B cell (primary cell): ENCODE measurements around the gene NDUFB10. TPM values are rescaled to one million over a fixed set of nuclear protein-coding genes. Genes with fewer than 3 reads are reported as not detected.

Source experiments
- ATAC-seq: fragments of 200-7000 bp; cut with Tn5 transposase; one replicate; pipeline ENCODE4 v1.10.0; 2021; ENCODE audit warnings: low read depth, mild to moderate bottlenecking, moderate number of reproducible peaks, moderate library complexity
- CTCF ChIA-PET: fragments of 350-600 bp; sonication (Branson Sonifier 250); formaldehyde crosslinking; loops from one replicate; lab custom pipeline; 2021; ENCODE audit warnings: antibody characterized with exemption, inconsistent platforms; lab: Charles Lee
- POLR2A ChIA-PET: fragments of 350-600 bp; sonication (Branson Sonifier 250); formaldehyde crosslinking; loops from one replicate; lab custom pipeline; 2021; ENCODE audit warnings: antibody characterized with exemption; lab: Charles Lee
- DNase-seq: peaks from one replicate; pipeline ENCODE4 v3.0.0; 2013
- H2AFZ ChIP-seq: 2 replicates; pipeline ENCODE4 v1.6.1; 2012; ENCODE audit warnings: mild to moderate bottlenecking, low read depth, low read length; ENCODE audit not compliant: insufficient read depth, poor library complexity, severe bottlenecking
- H3K27ac ChIP-seq, 2 donors: 1 replicate in 1 of 2; 2 replicates in 1 of 2; pipeline ENCODE4 v1.5.1; 2012 to 2013; ENCODE audit warnings: low read length in 2 of 2, mild to moderate bottlenecking in 2 of 2, moderate library complexity in 1 of 2
- H3K27me3 ChIP-seq, 4 experiments: fragments of 200-600 bp in 1 of 4; sonication (generic) in 1 of 4; replicated peaks in 1 of 4; 1 replicate in 2 of 4; 2 replicates in 2 of 4; pipeline versions ENCODE4 v1.6.1 to v1.7.0; 2013 to 2016; ENCODE audit warnings: low read length in 3 of 4, mild to moderate bottlenecking in 2 of 4, mixed read lengths in 1 of 4, moderate library complexity in 1 of 4; ENCODE audit not compliant: insufficient read depth in 4 of 4, control insufficient read depth in 3 of 4; ENCODE audit errors: control extremely low read depth in 1 of 4
- H3K36me3 ChIP-seq, 2 experiments: replicated peaks in 1 of 2; 1 replicate in 1 of 2; 2 replicates in 1 of 2; pipeline versions ENCODE4 v1.6.1 to v1.7.1; 2013; ENCODE audit warnings: low read length in 1 of 2; ENCODE audit not compliant: insufficient read depth in 2 of 2, control insufficient read depth in 1 of 2; ENCODE audit errors: control extremely low read depth in 1 of 2, extremely low read depth in 1 of 2
- H3K4me1 ChIP-seq, 2 donors: fragments of 200-600 bp in 1 of 2; sonication (generic) in 1 of 2; 1 replicate in 1 of 2; 2 replicates in 1 of 2; pipeline versions ENCODE4 v1.5.1 to v1.6.1; 2013 to 2017; ENCODE audit warnings: low read length in 2 of 2; ENCODE audit not compliant: control insufficient read depth in 2 of 2, insufficient read depth in 2 of 2
- H3K4me2 ChIP-seq: replicated peaks from 2 replicates; pipeline ENCODE3; 2012; ENCODE audit warnings: mild to moderate bottlenecking, low read depth, low read length; ENCODE audit not compliant: poor library complexity, severe bottlenecking
- H3K4me3 ChIP-seq, 5 experiments: fragments of 200-600 bp in 1 of 5; sonication (generic) in 1 of 5; 1 replicate in 3 of 5; 2 replicates in 2 of 5; pipeline versions ENCODE4 v1.5.1 to v1.7.0; 2011 to 2016; ENCODE audit warnings: low read length in 4 of 5, mild to moderate bottlenecking in 4 of 5, low read depth in 2 of 5, control low read depth in 1 of 5, moderate library complexity in 1 of 5; ENCODE audit not compliant: insufficient read depth in 1 of 5; ENCODE audit errors: control extremely low read depth in 1 of 5, extremely low read depth in 1 of 5
- H3K79me2 ChIP-seq: fragments of 200-600 bp; sonication (generic); one replicate; pipeline ENCODE4 v1.6.0; 2016; ENCODE audit warnings: low read length; ENCODE audit not compliant: control insufficient read depth, insufficient read depth
- H3K9ac ChIP-seq: fragments of 200-600 bp; sonication (generic); 2 replicates; pipeline ENCODE4 v1.6.1; 2017; ENCODE audit warnings: mild to moderate bottlenecking, low read length, moderate library complexity
- H3K9me3 ChIP-seq, 3 donors: one replicate each; pipeline versions ENCODE4 v1.6.1 to v1.7.1; 2013; ENCODE audit warnings: low read length in 2 of 3; ENCODE audit not compliant: control insufficient read depth in 2 of 3, insufficient read depth in 1 of 3; ENCODE audit errors: control extremely low read depth in 1 of 3
- H4K20me1 ChIP-seq: 2 replicates; pipeline ENCODE4 v1.6.0; 2012; ENCODE audit warnings: mild to moderate bottlenecking, low read length; ENCODE audit not compliant: insufficient read depth, control insufficient read depth, poor library complexity, severe bottlenecking
- H3K27ac Mint-ChIP-seq: one replicate; pipeline ENCODE4 v1.8.0; 2021; ENCODE audit warnings: mixed read lengths
- H3K27me3 Mint-ChIP-seq: one replicate; pipeline ENCODE4 v1.8.0; 2021; ENCODE audit warnings: mixed read lengths
- H3K4me1 Mint-ChIP-seq: one replicate; pipeline ENCODE4 v1.8.0; 2021; ENCODE audit warnings: mixed read lengths
- H3K4me3 Mint-ChIP-seq: one replicate; pipeline ENCODE4 v1.8.0; 2021; ENCODE audit warnings: mixed read lengths
- H3K9me3 Mint-ChIP-seq: one replicate; pipeline ENCODE4 v1.8.0; 2022; ENCODE audit warnings: mixed read lengths; ENCODE audit not compliant: insufficient read depth
- CTCF ChIP-seq: fragments of 200-600 bp; IDR thresholded peaks from one replicate; pipeline ENCODE4 v1.8.0; 2022; ENCODE audit warnings: antibody characterized with exemption, mild to moderate bottlenecking
- EZH2 ChIP-seq: IDR thresholded peaks from 2 replicates; pipeline ENCODE4 v1.6.1; 2012; ENCODE audit warnings: borderline replicate concordance, low read depth, mild to moderate bottlenecking, moderate library complexity, low read length; ENCODE audit not compliant: insufficient read depth, poor library complexity, severe bottlenecking
- WGBS: methylation state at CpG from one replicate; pipeline ENCODE4 v1.1.5; 2013; ENCODE audit warnings: missing lambda C conversion rate; ENCODE audit not compliant: insufficient coverage; 5-methylcytosine and 5-hydroxymethylcytosine counted together
- intact Hi-C: fragments of 100-400 bp; cut with micrococcal nuclease; formaldehyde crosslinking; loops from one replicate; pipeline ENCODE4 v1.10.0; 2022
- polyA plus RNA-seq: library from polyadenylated mRNA; depleted of rRNA; stranded (reverse); fragments of >200 nt; gene quantifications from 2 replicates; pipeline ENCODE4 v1.2.3, GENCODE V29; 2012
- total RNA-seq, 2 donors: library from RNA; stranded (reverse); fragments of 120-200 nt in 1 of 2; gene quantifications; 1 replicate in 1 of 2; 2 replicates in 1 of 2; pipeline versions ENCODE4 v1.2.3 to v1.2.4, GENCODE V29; 2013 to 2022

The NDUFB10 gene
- total and polyA plus RNA-seq, 2 donors (not counting 1 experiment from before 2014, with no cell fraction given): 70.4 to 92.6 TPM

- ATAC-seq (peak; percentile 99), DNase-seq (peak; percentile 93)
- Histone ChIP-seq H2AFZ (peak overlapping the region; percentile 91), H3K9ac (peak overlapping the region; percentile 58), H3K4me2 (peak overlapping the region; percentile 96), H3K36me3 (no peaks in the 10 kb centered on the region), H3K27ac (peak overlapping the region in 1 of 2 donors; percentile 27), H3K27me3 (peaks cover 0 to 8% (median 2%) of the 10 kb centered on the region in 4 experiments), H3K4me1 (peaks cover 4 to 10% of the 10 kb centered on the region in 2 donors), H4K20me1 (no peaks in the 10 kb centered on the region), H3K79me2 (no peaks in the 10 kb centered on the region), H3K9me3 (peaks cover 0 to 4% (median 0%) of the 10 kb centered on the region in 3 donors), H3K4me3 (peak overlapping the region in 4 of 5 experiments; percentile 43 to 65 (median 58))
- Mint-ChIP-seq H3K27me3 (peaks cover under 1% of the 10 kb centered on the region), H3K4me3 (peak overlapping the region; percentile 71), H3K27ac (peak overlapping the region; percentile 70), H3K9me3 (no peaks in the 10 kb centered on the region), H3K4me1 (peaks cover 4% of the 10 kb centered on the region)
- ChIA-PET CTCF (interaction anchor here (0.7 to 2.3 kb wide), 9 partner anchors 14 to 231 kb away, joined by 3 to 14 read pairs (median 4); partner anchors contain the start of genes NUBP2 and SPSB3), POLR2A (interaction anchor here (0.6 to 1.3 kb wide), 3 partner anchors 14 to 157 kb away, joined by 3 to 8 read pairs (median 5); partner anchors contain the start of genes EME2, MRPS34 and MSRB1)
- intact Hi-C loops: loop anchor here (1.0 to 5.0 kb wide), 3 partner anchors 13 to 157 kb away; partner anchors contain the start of genes EME2, MRPS34, NDUFB10 and NME3
- WGBS: 10% methylated on average over 62 of the region's 70 CpGs
- TF ChIP-seq CTCF (peak; percentile 95), EZH2 (no peak)
These were observed 29.6 kb upstream of the NDUFB10 start for GRCh38 chr16:1929578-1930337.

- no peak overlapping the region for H3K4me3 Mint-ChIP-seq
- POLR2A ChIA-PET: no interaction called here
- Histone ChIP-seq H3K9ac (no peak overlapping the region), H3K27me3 (peaks cover 0 to 6% (median 0%) of the 10 kb centered on the region in 4 experiments), H3K36me3 (no peaks in the 10 kb centered on the region), H4K20me1 (no peaks in the 10 kb centered on the region), H3K4me1 (peaks cover 4 to 10% of the 10 kb centered on the region in 2 donors), H3K4me3 (no peak overlapping the region), H2AFZ (peak overlapping the region; percentile 91), H3K9me3 (peaks cover 0 to 4% (median 0%) of the 10 kb centered on the region in 3 donors), H3K79me2 (no peaks in the 10 kb centered on the region), H3K27ac (no peak overlapping the region), H3K4me2 (peak overlapping the region; percentile 96)
- CTCF ChIA-PET: no interaction called here
- TF ChIP-seq CTCF: no peak
- no peak for TF ChIP-seq EZH2
- H3K4me1 Mint-ChIP-seq: peaks cover 4% of the 10 kb centered on the region
- no peak overlapping the region for H3K27ac Mint-ChIP-seq
- intact Hi-C loops: no loop called here
- ATAC-seq: no peak
- WGBS: 100% methylated on average over 3 of the region's 10 CpGs
- no peaks in the 10 kb centered on the region for H3K27me3 Mint-ChIP-seq
- no peak for DNase-seq
- H3K9me3 Mint-ChIP-seq: no peaks in the 10 kb centered on the region
These were observed 29.0 kb upstream of the NDUFB10 start for GRCh38 chr16:1930338-1930720.
